ENCODE results near the gene CCDC33. TPM values are rescaled to one million over a fixed set of nuclear protein-coding genes. Genes with fewer than 3 reads are reported as not detected.

CCDC33 gene
- total and polyA plus RNA-seq, 2 donors (not counting 3 experiments of a cell fraction or from before 2014, with no cell fraction given): not detected

GRCh38 chr15:74244822-74245341 is 8.8 kb downstream of the CCDC33 start:
- Histone ChIP-seq H2AFZ (ENCODE audit: low read depth, low read length) (no peak overlapping the region), H3K9ac (replicated peaks; ENCODE audit: extremely low read depth, insufficient read depth, low read length) (no peak overlapping the region), H4K20me1 (replicated peaks; ENCODE audit: control insufficient read depth, extremely low read depth, insufficient read depth, low read length) (no peaks in the 10 kb centered on the region), H3K4me1 (ENCODE audit: control insufficient read depth, extremely low read depth, insufficient read depth, low read length) (peaks cover 11% of the 10 kb centered on the region), H3K4me3 (replicated peaks in 1 of 3; ENCODE audit: insufficient read depth in 1 of 3, low read depth in 1 of 3, low read length in 3 of 3) (no peak overlapping the region), H3K9me3 (replicated peaks; ENCODE audit: control insufficient read depth, insufficient read depth, low read length) (no peaks in the 10 kb centered on the region), H3K36me3 (ENCODE audit: control insufficient read depth in 2 of 2, extremely low read depth in 1 of 2, insufficient read depth in 2 of 2, low read length in 2 of 2) (no peaks in the 10 kb centered on the region), H3K79me2 (ENCODE audit: control insufficient read depth, insufficient read depth, low read length) (no peaks in the 10 kb centered on the region), H3K27me3 (ENCODE audit: control insufficient read depth in 2 of 2, insufficient read depth in 2 of 2, low read length in 2 of 2) (peaks cover 6 to 12% of the 10 kb centered on the region in 2 experiments), H3K4me2 (ENCODE audit: insufficient read depth, low read length) (no peak overlapping the region), H3K9me1 (replicated peaks; ENCODE audit: control insufficient read depth, extremely low read depth, insufficient read depth, low read length) (no peaks in the 10 kb centered on the region), H3K27ac (ENCODE audit: insufficient read depth, low read depth, low read length) (no peak overlapping the region)
- POLR2A ChIA-PET: no interaction called here
- DNase-seq (ENCODE audit: low read depth, low spot score): no peak
- TF ChIP-seq MAX (IDR thresholded peaks at IDR 0.05; ENCODE audit: insufficient read depth, insufficient read length): no peak
- TF ChIP-seq POLR2A (IDR thresholded peaks at IDR 0.05; ENCODE audit: low read depth, low read length): no peak
- no peak for TF ChIP-seq JUN (IDR thresholded peaks at IDR 0.05; ENCODE audit: borderline replicate concordance, insufficient read depth, insufficient read length, low read depth)
- no peak for TF ChIP-seq CTCF (IDR thresholded peaks at IDR 0.05; ENCODE audit: extremely low read depth in 1 of 2, insufficient read depth in 1 of 2, low read depth in 1 of 2, low read length in 2 of 2)
- TF ChIP-seq MYC (IDR thresholded peaks at IDR 0.05; ENCODE audit: low read depth, low read length): no peak
- no peak for TF ChIP-seq EZH2 (IDR thresholded peaks at IDR 0.05; ENCODE audit: borderline replicate concordance, low read depth, low read length, severe bottlenecking)
- TF ChIP-seq FOS (IDR thresholded peaks at IDR 0.05; ENCODE audit: borderline replicate concordance, insufficient read depth, low read length): no peak
- TF ChIP-seq POLR2AphosphoS5 (IDR thresholded peaks at IDR 0.05; ENCODE audit: insufficient read depth, low read depth, low read length): no peak
- TF ChIP-seq GATA2 (IDR thresholded peaks at IDR 0.05; ENCODE audit: insufficient read depth, insufficient read length, low read depth, low read length): no peak
- FAIRE-seq: no peak
- dilution Hi-C loops (cut with MboI; ENCODE audit: extremely low pct_ligation_motif_present, low sequenced_read_pairs) (no loop called here), intact Hi-C loops (cut with micrococcal nuclease) (loop anchor here (5.0 kb wide), 2 partner anchors 68 to 77 kb away; no protein-coding TSS in a partner anchor)
- no TSS peak for BruUV-seq (replicated peaks)
- CTCF ChIA-PET: interaction anchor here (0.7 kb wide), 1 partner anchor 272 kb away, joined by 3 read pairs; no protein-coding TSS in a partner anchor

Measured in endothelial cell of umbilical vein (primary cell).